NCI-H524 (cell line): ENCODE measurements around the gene APLP2.

Experiments
- DNase-seq, 2 experiments: peaks; one replicate each; lab custom pipeline; 2025; lab: John Stamatoyannopoulos, UW

The APLP2 gene

GRCh38 chr11:130118165-130118564 lies 48.5 kb downstream of the APLP2 start:
- no peak for DNase-seq

GRCh38 chr11:130118636-130119387 lies 49.1 kb downstream of the APLP2 start:
- no peak for DNase-seq

GRCh38 chr11:130120045-130120444 lies 50.4 kb downstream of the APLP2 start:
- DNase-seq, result no peak

GRCh38 chr11:130121445-130121978 lies 51.8 kb downstream of the APLP2 start:
- DNase-seq, result no peak

GRCh38 chr11:130122141-130122575 lies 52.5 kb downstream of the APLP2 start:
- no peak for DNase-seq

GRCh38 chr11:130123414-130124040 lies 53.8 kb downstream of the APLP2 start:
- no peak for DNase-seq

GRCh38 chr11:130124096-130124495 lies 54.4 kb downstream of the APLP2 start:
- DNase-seq, result no peak

GRCh38 chr11:130125638-130126037 lies 55.9 kb downstream of the APLP2 start:
- DNase-seq, result no peak

GRCh38 chr11:130126516-130126915 lies 56.8 kb downstream of the APLP2 start:
- no peak for DNase-seq

- no peak for DNase-seq
Observed at GRCh38 chr11:130127509-130127908, 57.8 kb downstream of the APLP2 start.

GRCh38 chr11:130128626-130129025 lies 58.9 kb downstream of the APLP2 start:
- DNase-seq, result no peak

GRCh38 chr11:130129922-130130321 lies 60.2 kb downstream of the APLP2 start:
- DNase-seq, result no peak

GRCh38 chr11:130131961-130132850 lies 62.5 kb downstream of the APLP2 start:
- peak; percentile 29 to 64 for DNase-seq

- DNase-seq, result no peak
Observed at GRCh38 chr11:130133716-130134115, 64.0 kb downstream of the APLP2 start.

- DNase-seq, result no peak
Observed at GRCh38 chr11:130136107-130136506, 66.4 kb downstream of the APLP2 start.

GRCh38 chr11:130137999-130138398 lies 68.3 kb downstream of the APLP2 start:
- DNase-seq, result no peak

GRCh38 chr11:130139401-130139800 lies 69.7 kb downstream of the APLP2 start:
- DNase-seq, result no peak

GRCh38 chr11:130141561-130142341 lies 72.1 kb downstream of the APLP2 start:
- DNase-seq, result no peak

- no peak for DNase-seq
Observed at GRCh38 chr11:130144141-130144540, 74.4 kb downstream of the APLP2 start.

GRCh38 chr11:130144861-130145281 lies 75.2 kb downstream of the APLP2 start:
- no peak for DNase-seq

- no peak for DNase-seq
Observed at GRCh38 chr11:130145311-130145812, 75.7 kb downstream of the APLP2 start.
